GM19193 (cell line): ENCODE data around the gene MCOLN2.

Experiments used
- POLR2A ChIP-seq: IDR thresholded peaks from 4 replicates; pipeline ENCODE4 v1.6.1; 2011; ENCODE audit not compliant: insufficient read depth, insufficient read length; ENCODE audit errors: extremely low read depth

MCOLN2 gene

GRCh38 chr1:84892705-84893618 is 104.0 kb downstream of the MCOLN2 start, which contains the start of gene LPAR3:
LPAR3 (minus strand) TSS chr1:84893206; CDS start chr1:84866120, 27,086 bp downstream.
- no peak for TF ChIP-seq POLR2A

GRCh38 chr1:84890566-84890965 is 106.3 kb downstream of the MCOLN2 start:
- no peak for TF ChIP-seq POLR2A

GRCh38 chr1:84889437-84889836 is 107.5 kb downstream of the MCOLN2 start:
- TF ChIP-seq POLR2A: no peak

- TF ChIP-seq POLR2A: no peak
Measured at GRCh38 chr1:84888753-84889152, 108.2 kb downstream of the MCOLN2 start.

- TF ChIP-seq POLR2A: no peak
Measured at GRCh38 chr1:84887261-84887934, 109.5 kb downstream of the MCOLN2 start.

- no peak for TF ChIP-seq POLR2A
Measured at GRCh38 chr1:84885469-84885868, 111.4 kb downstream of the MCOLN2 start.

GRCh38 chr1:84884671-84885389 is 112.1 kb downstream of the MCOLN2 start:
- TF ChIP-seq POLR2A: no peak

- no peak for TF ChIP-seq POLR2A
Measured at GRCh38 chr1:84883286-84883685, 113.6 kb downstream of the MCOLN2 start.

GRCh38 chr1:84877592-84877991 is 119.3 kb downstream of the MCOLN2 start:
- TF ChIP-seq POLR2A: no peak

GRCh38 chr1:84876353-84876752 is 120.6 kb downstream of the MCOLN2 start:
- no peak for TF ChIP-seq POLR2A
